ENCODE measurements around the gene THTPA.

Gene THTPA

DNA sequence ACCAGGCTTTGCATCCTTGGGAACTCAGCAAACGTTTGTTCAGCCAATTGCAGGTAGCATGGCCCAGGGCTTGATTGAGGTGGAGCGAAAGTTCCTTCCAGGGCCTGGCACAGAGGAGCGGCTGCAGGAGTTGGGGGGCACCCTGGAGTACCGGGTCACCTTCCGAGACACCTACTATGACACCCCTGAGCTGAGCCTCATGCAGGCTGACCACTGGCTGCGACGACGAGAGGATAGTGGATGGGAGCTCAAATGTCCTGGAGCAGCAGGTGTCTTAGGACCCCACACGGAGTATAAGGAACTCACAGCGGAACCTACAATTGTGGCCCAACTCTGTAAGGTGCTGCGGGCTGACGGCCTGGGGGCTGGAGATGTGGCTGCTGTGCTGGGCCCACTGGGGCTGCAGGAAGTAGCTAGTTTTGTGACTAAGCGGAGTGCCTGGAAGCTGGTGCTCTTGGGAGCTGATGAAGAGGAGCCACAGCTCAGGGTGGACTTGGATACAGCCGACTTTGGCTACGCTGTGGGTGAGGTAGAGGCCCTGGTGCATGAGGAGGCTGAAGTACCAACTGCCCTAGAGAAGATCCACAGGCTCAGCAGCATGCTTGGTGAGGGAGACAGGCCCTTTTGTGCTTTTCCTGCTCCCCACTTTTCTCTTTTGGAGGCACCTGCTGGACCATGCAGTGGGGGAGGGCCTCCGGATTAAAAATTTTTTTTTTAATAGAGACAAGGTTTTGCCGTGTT, 799 bp downstream of the THTPA start:
- peak; percentile 25 for DNase-seq

DNA sequence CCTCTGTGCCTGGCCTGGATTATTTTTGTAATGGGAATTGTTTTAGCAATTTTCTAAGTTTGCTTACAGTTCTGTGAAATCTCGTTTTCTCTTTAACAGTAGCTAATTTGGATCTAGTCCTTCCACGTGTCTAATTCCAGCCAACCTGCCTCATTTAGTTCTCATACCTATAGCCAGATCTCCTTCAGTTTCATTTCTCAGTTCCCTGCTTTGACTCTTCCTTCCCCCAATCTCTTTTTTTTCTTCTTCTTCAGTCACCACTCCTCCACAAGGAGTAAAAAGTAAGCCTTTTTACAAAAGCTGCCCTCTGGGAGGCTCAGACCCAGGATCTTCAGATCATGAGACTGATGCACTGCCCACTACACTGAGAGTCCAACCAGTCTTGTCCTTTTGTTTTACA, 1.4 kb downstream of the THTPA start:
- no peak for DNase-seq

DNA sequence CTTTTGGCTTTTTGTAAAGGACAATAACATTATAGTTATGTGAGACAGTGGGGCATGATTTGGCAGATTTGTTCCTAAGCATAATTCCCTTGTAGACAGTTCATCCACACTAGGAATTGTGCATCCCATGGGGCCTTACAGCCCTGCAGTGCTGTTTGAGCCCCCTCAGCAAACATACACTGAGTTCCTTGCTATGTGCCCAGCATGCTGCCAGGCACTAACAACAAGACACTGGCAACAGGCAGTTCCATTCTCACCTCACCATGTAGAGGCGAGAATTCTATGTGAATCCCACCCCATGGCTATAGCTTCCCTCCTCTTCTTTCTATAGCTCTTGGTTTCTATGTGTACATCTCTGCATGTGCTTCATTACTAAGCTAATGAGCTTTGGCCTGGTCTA, 1.9 kb downstream of the THTPA start:
- DNase-seq: no peak

DNA sequence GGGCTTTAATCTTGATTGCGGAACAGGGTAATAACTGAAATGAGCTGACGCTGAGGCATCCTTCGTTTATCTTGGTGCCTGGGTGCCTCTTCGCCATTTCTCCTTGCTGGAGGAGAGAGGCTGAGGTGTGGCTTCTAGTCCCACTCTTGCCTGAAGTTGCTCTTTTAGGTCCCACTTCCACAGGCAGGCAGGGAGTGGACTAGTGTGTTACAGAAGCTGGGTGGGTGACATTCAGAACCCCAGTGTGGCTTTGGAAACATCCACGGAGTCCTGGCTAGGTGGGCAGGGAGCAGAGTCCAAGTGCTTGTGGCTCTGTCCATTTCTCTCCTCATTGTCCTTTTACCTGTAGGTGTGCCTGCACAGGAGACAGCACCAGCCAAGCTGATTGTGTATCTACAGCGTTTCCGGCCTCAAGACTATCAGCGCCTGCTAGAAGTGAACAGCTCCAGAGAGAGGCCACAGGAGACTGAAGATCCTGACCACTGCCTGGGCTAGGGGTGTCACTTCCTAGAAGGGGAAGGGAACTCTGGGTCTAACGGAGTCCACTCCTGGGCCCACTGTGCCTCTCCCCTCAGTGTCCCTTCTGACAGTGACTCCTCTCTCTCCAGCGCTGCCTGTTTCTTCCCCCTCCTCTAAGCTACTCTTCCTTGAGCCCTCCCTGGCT, 2.4 kb downstream of the THTPA start:
- no peak for DNase-seq

DNA sequence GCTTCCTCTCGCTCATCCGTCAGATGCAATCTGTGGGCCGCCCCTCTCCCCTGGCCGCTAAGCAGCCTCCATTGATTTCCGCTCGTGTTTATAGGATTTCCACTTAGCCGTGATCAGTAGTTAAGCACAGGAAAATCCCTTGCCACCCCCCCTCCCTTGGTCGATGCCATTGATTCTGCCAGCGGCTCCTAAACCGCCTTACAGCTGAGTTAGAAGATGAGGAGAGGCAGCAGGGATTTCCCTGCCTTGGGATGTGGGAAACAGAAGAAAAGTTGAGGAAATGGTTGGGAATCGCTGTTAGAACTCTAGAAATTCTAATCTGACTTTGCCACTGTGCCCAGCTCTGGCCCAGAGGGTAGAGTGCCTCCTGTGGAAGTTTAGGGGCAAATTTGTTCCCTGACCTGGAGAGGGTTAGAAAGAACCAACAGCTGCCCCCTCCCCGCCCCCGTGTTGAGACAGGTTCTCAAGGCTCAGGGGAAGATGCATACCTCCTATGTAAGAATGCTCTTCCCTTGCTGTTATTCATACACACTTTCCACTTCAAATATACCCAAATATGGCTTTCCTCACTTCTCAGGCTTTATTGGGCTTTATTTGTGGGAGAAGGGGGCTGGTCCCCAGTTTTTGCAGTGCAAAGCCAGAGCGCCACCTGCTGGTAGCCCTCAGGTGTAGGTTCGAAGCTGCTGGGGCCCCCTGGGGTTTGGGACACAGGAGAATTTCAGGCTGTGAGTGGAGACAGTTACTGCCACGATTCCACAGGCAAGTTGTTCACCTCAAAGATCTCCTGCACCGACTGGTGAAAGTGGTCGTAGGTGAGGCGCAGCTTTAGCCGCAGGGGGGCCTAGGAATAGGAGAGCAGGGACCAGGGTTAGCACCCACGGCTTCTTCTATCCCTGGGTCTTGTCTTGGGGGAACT, 3.2 kb downstream of the THTPA start:
- DNase-seq: peak; percentile 80

DNA sequence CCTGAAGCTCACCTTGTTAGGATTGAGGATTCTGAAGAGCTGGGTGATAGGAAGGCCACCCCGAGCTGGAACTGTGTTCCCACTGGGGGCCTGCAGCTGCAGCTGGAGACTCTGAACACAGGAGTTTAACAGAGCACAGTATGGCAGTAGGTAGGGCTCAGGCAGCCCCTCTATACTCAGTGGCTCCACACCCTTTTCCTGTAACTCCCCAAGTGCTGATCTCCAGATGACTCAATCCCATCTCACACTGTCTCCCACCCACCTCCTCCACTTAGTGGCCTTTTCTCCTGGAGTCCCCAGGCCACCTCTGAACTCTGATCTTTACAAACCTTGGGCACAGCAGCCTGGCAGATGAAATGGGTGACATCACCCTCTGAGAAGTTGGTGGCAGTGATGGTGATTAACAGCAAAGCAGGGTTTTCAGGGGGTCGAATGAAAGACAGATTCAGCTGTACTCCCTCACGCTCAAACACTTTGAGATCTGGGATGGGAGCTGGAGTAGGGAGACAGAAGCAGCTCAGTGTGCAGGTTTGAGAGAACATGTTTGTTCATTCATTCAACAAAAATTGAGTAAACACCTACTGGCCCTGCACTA, 4.0 kb downstream of the THTPA start:
- no peak for DNase-seq

DNA sequence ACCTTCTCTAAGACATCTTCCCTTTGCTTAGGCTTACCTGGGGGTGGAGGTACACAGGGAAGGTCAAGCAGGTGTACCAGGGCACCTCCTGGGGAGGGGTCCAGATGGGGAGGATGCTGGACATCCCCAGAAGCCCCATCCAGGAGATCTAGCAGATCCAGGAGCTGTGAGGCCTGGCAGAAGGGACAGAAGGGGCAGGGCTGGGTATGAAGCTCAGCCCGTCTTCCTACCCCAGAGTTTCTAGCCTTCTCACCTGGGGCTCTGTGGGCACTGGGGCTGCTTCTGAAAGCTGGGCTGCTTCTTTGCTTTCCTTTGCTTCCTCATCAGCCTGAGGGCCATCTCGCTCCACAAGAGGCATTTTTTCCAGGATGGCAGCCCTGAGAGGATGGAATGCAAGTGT, 5.2 kb downstream of the THTPA start:
- no peak for DNase-seq

DNA sequence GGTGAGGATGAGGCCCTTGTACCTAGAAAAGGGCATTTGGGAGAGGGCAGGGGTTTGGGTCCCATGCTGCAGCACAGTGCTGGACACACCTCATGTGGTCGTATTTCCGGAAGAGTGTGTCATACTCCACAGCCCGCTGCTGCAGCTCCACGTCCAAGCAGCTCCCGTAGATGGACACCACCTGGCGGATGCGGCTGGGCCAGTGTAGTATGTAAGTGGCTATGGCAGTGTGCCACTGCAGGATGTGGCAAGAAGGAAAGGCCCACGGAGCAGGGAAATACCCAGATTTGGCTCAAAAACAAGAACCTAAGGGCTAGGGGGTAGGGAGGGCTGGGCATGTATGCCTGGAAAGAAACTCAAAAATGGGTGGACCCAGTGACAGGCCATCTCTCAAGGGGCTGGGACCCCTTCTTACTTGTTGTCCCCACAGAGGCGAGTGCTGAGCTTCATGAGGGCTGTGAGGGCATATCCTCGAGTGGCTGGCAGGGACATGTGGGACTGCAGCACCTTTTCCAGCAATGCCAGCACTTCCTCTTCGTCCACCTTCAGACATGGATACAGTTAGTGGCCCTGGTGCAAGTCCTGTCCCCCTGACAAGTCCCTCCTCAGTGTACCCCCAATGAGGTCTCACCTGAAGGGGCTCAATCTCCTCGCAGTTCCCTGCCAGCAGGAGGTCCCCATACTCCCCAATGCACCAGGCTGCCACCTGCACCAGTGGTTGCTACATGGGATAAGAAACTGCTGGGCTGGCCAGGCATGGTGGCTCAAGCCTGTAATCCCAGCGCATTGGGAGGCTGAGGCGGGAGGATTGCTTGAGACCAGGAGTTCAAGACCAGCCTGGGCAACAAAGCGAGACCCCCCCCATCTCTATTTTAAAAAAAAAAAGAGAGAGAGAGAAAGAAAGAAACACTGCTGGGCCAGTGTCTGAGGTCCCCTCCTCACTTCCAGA, 6.1 kb downstream of the THTPA start:
- DNase-seq: no peak

DNA sequence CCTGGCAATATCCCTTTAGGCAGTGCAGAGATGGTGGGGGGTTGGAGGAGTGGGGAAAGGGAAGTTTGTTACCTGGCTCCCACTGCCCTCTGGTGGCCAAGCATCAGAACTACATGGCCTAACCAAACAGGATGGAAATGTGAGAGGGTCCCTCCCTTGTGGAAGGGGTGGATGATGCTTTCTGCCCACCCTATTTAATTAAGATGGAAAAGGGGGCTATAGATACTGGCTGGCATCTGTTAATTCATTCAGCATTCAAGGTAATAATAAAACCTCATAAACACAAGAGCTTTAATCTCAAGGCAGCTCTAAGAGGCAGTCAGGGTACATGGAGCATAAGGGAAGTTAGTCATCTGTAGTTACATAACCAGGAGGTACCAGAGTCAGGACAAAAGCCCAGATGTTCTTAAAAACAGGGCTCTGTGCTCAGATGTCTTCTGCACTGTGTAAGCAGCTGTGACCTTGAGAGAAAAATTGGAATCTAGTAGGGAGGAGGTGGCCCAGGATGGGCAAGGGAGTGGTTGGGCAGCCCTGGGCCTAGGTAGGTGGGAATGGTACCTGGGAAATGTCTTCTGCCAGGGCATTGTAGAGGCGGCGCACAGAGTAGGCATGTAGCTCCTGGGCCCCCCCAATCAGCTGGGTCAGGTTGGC, 6.9 kb downstream of the THTPA start:
- peak; percentile 72 for DNase-seq

DNA sequence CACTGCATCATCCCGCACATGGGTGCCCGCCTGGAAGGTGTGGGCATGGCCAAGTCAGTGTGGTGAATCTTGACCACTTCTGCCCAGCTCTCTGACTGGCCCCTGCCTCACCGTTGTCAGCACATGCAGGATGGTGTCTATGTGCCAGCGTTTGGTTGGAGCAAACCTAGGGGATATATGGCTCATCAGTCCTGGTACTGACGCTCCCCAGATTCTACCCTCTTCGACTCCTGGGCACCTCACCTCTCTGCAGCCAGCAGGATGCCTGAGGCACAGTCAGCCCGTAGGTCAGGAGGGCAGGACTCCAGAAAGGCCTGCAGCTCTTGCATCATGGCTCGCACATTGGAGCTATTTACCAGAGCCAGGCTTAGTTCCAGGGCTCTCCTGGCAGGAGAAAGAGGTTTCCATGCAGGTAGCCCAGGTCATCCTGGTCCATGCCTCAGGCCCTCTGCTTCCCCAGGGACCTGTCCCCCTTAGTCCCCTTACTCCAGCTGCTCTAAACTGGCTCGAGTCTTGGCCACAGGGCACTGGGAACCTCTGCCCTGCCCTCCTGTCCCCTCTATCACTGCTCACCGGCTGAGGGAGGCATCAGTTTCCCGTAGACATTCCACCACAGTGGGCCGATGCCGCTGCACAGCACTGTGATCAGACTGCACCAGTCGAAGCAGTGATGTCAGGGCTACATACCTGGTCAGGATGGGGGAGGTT, 7.6 kb downstream of the THTPA start:
- DNase-seq: no peak

DNA sequence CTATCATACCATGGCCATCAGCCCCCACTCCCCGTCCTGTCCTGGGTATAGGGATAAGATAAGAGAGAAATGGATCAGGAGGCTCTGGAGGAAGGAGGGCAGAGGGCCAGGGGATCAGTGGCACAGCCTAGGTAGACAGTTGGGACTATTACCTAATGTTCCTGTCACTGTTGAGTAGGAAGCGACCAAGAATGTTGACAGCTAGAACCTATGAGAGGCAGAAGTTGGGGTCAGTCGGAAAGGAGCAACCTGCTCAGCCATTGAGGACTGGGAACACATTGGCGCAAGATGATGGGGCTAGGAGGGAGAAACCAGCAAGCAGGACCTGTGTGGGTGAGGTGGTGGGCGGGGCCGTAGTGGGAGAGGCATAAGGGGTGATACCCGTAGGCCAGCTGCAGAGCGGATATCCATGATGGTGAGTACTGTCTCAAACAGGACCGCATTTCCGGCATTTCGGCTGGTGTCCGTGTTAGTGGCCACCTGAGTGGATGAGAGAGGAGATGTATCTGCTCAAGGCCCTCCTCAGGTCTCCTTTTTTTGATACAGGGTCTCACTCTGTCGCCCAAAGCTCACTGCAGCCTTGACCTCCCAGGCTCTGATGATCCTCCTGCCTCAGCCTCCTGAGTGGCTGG, 8.2 kb downstream of the THTPA start:
- DNase-seq: no peak

DNA sequence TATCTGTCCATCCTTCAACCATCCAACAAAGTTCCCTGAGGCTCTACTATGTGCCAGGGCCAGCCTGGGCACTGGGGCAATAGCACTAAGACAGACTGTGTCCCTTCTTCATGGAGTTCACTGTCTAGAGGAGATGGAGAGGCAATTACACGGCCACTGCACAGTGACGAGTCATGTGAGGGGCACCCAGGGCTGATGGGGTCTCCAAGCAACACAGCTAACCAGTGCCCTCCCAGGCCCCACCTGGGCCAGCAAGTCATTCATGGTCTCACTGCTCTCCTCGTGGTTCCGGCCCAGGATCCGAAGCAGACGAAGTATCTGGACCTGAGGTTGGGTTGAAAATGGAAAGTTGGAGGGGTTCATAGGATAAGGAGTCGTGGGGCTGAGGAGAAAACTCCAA, 8.8 kb downstream of the THTPA start:
- DNase-seq: no peak

DNA sequence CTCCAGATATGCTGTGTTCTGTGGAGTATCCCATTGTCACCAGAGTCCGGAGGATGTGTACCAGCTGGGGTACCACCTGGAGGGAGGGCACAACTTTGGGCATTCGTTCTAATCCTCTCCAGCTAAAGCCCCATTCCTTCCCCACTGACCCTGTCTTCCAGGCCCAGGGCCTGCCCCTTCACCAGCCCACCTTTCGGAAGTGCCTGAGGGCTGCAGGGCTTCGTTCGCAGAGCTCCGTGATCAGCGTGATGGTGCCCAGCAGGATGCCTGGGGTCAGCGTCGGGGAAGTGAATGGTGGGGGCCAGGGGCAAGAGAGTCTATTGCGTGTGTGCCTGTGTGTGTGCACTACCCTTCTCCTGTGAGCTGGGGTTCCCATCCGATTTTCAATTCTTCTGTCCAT, 9.6 kb downstream of the THTPA start:
- DNase-seq: no peak

DNA sequence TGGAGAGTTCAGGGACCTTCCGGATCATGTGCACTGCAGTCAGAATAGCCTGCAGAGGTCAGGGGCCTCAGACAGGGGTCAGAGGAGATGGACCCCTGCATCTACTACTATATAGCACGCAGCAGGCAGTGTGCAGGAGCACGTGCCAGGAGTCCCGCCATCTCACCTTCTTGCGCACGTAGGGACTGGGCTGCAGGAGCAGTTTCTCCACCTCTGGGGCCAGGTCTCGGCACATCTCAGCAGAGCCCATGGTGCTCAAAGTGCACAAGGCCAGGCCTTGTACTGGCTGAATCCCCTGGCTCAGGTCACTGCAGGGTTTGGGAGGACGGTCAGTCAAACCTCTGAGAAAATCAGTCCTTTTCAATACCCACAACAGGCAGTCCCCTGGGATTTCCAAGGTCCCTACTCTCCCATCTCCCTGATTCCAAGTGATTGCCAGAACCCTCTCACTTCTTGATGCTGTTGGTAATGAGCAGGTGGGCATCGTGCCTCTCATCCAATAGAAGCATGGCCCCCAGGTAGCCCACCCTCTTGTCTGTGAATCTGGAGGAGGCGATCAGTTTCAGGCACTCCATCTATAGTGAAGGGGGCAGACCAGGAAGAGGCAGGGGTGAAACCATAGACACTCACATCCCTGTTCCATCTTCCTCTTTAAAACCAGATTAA, 10.2 kb downstream of the THTPA start:
- DNase-seq: no peak

DNA sequence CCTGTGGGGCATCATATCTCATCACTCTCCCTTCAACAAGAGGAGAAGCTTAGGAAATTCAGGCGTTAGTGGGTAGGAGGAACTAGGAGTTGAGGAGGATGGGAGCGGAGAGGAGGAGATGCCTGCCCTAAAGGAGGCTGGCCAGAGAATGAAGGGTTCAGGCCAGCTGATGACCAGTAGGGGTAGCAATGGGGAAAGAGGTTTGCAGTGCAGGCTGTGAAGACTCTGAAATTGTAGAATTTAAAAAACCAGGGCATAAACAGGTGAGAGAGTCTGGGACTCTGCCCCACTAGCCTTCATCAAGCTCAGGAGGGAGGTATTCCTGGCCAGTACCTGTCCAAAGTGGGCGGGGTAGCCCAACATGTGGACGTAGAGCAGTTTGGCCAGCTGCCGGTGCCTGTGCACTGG, 10.7 kb downstream of the THTPA start:
- DNase-seq: no peak

DNA sequence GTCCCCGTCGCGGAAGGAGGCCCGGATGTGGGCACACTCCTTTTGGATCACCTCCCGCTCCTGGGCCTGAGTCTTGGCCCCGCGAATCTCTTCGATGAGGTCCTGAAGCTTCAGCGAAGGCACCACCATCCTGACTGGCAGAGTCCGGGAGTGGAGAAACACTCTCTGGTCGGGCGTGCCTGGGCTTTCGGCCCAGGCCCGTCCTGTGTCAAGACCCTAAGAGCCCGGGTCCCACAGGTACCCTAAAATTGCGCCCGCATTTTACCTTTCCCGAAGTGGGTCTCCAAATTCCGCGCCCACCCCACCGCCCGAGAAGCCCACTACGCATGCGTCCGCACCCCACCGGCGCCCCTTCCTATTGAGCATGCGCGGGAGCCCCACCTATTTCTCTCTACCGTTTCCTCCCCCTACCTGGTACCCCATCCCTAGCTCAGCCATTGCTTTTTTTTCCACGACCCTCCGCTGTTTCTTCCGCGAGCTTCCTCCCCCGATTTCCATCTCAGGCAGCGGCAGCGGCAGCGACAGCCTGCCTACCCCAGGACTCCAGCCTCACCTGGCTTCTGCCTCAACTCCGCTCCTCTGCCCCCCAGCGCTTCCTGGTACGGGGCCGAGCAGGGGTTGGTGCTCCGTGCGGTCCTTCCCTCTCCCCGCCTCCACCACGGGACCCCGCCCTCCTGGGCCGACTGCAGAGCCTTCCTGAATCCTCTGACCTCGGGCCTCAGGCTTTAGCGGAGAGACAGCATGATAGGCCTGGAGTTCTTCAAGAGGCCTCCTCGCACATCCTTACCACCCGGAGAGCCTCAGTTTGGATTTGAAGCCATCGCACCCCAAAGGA, 11.3 kb downstream of the THTPA start, which contains the start of gene AP1G2:
Gene AP1G2 (minus strand): TSS at position 606 of the 835 bp plus-strand sequence. CDS start 477 bp downstream, at position 129.
- DNase-seq: peak; percentile 96

DNA sequence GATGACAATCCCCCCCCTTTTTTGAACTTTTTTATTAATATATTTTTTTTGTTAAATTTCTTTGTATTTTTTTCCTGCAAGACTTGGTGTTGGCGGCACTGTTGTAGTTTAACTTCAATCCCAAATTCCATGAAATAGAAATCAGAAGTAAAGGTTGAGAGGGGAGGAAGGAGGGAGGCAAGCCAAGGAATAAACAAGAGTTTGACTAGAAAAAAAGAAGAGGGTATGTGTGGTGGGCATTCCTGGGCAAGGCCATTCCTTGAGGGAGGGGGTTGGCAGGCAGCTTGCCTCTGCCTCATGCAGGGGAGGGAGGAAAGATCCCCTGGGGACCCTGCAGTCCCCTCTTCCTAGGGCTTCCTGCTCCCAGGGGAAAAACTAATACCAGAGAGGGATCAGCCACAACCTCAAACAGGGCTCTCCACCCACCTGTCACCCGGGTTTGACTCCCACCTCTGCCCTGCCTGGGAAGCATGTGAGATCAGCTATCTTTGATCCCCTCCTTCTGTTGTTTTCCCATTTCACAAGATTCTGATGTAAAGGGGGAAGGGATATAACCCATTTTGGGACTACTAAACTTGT, 12.0 kb downstream of the THTPA start:
- DNase-seq: no peak

DNA sequence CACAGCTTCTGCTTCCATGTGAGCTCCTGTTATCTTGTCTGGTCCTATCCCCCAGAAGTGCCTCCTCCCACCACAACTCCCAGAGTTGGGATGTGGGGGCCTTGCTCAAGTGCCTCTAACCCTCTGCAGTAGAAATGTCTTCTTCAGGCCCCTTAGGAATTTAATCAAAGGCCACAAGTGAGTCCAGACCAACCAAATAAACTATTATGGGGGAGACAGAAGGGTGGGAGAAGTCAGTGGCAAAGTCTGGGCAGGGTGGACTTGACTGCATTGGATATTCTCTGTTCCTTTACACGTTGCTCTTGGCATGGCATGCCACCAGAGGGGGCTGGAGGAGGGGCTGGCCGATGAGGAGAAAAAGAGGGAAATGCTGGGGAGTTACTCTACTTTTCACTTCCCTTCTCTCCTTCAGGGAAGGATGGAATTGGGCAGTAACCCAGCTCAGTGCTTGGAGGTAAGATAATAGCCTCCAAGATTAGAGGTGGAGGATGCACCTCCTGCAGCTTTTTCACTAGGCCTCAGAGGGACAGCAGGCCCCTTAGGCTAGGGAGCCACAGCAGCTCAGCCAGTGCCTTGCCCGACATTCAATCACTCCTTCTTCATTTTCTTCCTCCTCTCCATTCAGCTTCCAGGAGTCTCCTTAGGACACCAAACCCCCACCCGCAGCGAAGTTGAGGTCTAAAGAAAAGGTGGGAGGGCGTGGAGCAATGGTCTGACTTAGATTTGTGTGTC, 12.7 kb downstream of the THTPA start:
- peak; percentile 35 for DNase-seq
